GM12864 (cell line): Measurements from ENCODE around the gene WBP2.
"Not testable (repeated sequence)": the region's sequence is repeated elsewhere in the genome, so short reads cannot be mapped to it uniquely, and the experiment has no call there.

Source experiments
- DNase-seq: peaks from one replicate; pipeline ENCODE4 v3.0.0-alpha.2; 2011; ENCODE audit warnings: low read depth
- H3K4me3 ChIP-seq: 2 replicates; pipeline ENCODE4 v1.5.1; 2011; ENCODE audit warnings: mild to moderate bottlenecking, low read depth, low read length, control low read depth
- CTCF ChIP-seq: IDR thresholded peaks from 2 replicates; pipeline ENCODE4 v1.5.1; 2011; ENCODE audit warnings: low read depth, mild to moderate bottlenecking, moderate library complexity, low read length, control low read depth, inconsistent platforms; ENCODE audit errors: missing control alignments

The WBP2 gene

GRCh38 chr17:75893305-75894048, 38.3 kb upstream of the WBP2 start:
- TF ChIP-seq CTCF = no peak
- H3K4me3 ChIP-seq = no peak overlapping the region
- no peak for DNase-seq

GRCh38 chr17:75892556-75893224, 37.6 kb upstream of the WBP2 start:
- no peak for TF ChIP-seq CTCF
- H3K4me3 ChIP-seq = no peak overlapping the region
- DNase-seq = no peak

GRCh38 chr17:75891605-75892555, 36.7 kb upstream of the WBP2 start:
- DNase-seq = no peak
- no peak for TF ChIP-seq CTCF
- H3K4me3 ChIP-seq = no peak overlapping the region

GRCh38 chr17:75891022-75891604, 36.0 kb upstream of the WBP2 start:
- no peak for DNase-seq
- TF ChIP-seq CTCF = no peak
- no peak overlapping the region for H3K4me3 ChIP-seq

- H3K4me3 ChIP-seq = no peak overlapping the region
- DNase-seq = no peak
- no peak for TF ChIP-seq CTCF
Observed at GRCh38 chr17:75889454-75889853, 34.3 kb upstream of the WBP2 start.

GRCh38 chr17:75888484-75888883, 33.3 kb upstream of the WBP2 start:
- no peak for DNase-seq
- TF ChIP-seq CTCF = no peak
- H3K4me3 ChIP-seq = no peak overlapping the region

GRCh38 chr17:75885860-75886259, 30.7 kb upstream of the WBP2 start:
- DNase-seq, H3K4me3 ChIP-seq: not testable (repeated sequence)
